AG09309 (cell line): ENCODE measurements around the gene MAGEL2.

Experiments used
- DNase-seq: peaks from one replicate; pipeline ENCODE4 v3.0.0-alpha.2; 2010; ENCODE audit warnings: low read depth
- H3K4me3 ChIP-seq: 2 replicates; pipeline ENCODE4 v1.5.1; 2011; ENCODE audit warnings: mild to moderate bottlenecking, low read depth, low read length, moderate library complexity; ENCODE audit not compliant: control insufficient read depth
- CTCF ChIP-seq: IDR thresholded peaks from 2 replicates; pipeline ENCODE4 v1.5.1; 2011; ENCODE audit warnings: mild to moderate bottlenecking, low read depth, low read length, inconsistent platforms; ENCODE audit not compliant: insufficient read depth, control insufficient read depth; ENCODE audit errors: missing control alignments

Gene MAGEL2

GRCh38 chr15:23595368-23595767 is 52.3 kb downstream of the MAGEL2 start:
- no peak for DNase-seq
- no peak overlapping the region for H3K4me3 ChIP-seq
- TF ChIP-seq CTCF: no peak

GRCh38 chr15:23594252-23594770 is 53.4 kb downstream of the MAGEL2 start:
- no peak for DNase-seq
- TF ChIP-seq CTCF: no peak
- no peak overlapping the region for H3K4me3 ChIP-seq
